NCI-H1092 treated with DMSO at 0.1 percent for 48 hours (cell line): ENCODE results near the gene HSPBP1.

Experiments used
- DNase-seq: peaks from one replicate; lab custom pipeline; 2025; lab: John Stamatoyannopoulos, UW

The HSPBP1 gene

DNA sequence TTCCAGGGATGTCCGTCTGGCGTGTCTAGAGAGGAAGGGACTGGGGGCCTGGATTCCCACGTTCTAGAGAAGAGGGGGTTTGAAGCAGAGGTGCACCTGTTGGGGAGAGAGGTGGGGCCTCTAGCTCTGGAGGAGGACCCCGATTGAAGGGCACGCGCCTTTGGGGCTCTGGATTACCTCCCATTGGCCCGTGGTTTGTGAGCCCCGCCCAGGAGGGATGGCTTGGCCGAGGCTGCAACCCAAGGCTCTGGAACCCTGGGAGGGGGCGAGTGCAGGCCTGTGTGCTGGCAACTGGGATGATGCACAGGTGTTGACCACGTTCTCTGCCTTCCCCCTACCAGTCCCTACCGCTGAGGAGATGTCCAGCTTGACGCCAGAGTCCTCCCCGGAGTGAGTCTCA is 25.1 kb upstream of the HSPBP1 start:
- no peak for DNase-seq

DNA sequence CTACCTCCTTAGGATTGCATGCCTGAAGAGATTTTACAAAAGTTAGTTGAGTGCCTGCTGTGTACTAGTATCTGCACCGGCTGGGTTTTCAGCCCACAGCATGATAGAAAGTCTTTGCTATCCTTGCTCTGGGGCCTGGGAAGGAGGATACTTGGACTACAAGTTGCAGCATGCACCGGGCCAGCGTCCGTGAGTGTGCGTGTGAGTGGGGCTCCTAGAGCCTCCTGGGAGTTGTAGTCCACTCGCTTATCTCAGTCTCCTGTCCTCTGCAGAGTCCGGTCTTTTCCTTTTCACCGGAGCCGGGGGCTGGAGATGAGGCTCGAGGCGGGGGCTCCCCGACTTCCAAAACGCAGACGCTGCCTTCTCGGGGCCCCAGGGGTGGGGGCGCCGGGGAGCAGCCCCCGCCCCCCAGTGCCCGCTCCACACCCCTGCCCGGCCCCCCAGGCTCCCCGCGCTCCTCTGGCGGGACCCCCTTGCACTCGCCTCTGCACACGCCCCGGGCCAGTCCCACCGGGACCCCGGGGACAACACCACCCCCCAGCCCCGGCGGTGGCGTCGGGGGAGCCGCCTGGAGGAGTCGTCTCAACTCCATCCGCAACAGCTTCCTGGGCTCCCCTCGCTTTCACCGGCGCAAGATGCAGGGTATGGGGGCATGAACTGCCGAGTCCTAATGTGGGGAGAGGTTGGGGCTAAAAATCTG is 24.5 kb upstream of the HSPBP1 start:
- DNase-seq = peak; percentile 13

- DNase-seq = no peak
Observed at GRCh38 chr19:55303477-55303876, 23.6 kb upstream of the HSPBP1 start.

- DNase-seq = no peak
Observed at GRCh38 chr19:55302318-55302703, 22.4 kb upstream of the HSPBP1 start.

- peak; percentile 64 for DNase-seq
Observed at GRCh38 chr19:55301459-55302317, 21.8 kb upstream of the HSPBP1 start.

DNA sequence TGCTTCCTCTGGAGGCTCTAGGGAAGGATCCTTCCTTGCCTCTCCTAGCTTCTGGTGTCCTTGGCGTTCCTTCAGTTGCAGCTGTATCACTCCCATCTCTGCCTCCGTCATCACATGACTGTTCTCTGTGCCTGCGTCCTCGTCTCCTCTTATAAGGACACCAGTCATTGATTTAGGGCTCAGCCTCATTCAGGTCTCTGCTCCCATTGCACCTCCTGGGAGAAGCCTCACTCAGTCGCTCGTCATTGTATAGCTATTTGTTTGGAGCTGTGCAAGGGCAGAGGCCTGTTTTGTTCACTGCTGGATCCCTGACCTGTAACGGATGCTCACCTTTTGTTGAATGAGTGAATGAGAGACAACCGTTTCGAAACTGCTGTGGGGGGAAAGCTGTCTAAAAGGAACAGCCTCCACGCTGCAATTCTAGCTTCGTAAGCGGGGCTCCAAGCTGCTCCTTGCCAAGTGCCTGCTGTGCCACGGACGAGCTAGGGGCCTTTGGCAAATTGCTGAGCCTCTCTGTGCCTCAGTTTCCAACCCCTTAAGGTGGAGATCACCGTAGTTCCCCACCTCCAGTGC is 21.1 kb upstream of the HSPBP1 start:
- DNase-seq = no peak

GRCh38 chr19:55299991-55300390 is 20.1 kb upstream of the HSPBP1 start:
- no peak for DNase-seq

- no peak for DNase-seq
Observed at GRCh38 chr19:55297267-55297666, 17.4 kb upstream of the HSPBP1 start.

DNA sequence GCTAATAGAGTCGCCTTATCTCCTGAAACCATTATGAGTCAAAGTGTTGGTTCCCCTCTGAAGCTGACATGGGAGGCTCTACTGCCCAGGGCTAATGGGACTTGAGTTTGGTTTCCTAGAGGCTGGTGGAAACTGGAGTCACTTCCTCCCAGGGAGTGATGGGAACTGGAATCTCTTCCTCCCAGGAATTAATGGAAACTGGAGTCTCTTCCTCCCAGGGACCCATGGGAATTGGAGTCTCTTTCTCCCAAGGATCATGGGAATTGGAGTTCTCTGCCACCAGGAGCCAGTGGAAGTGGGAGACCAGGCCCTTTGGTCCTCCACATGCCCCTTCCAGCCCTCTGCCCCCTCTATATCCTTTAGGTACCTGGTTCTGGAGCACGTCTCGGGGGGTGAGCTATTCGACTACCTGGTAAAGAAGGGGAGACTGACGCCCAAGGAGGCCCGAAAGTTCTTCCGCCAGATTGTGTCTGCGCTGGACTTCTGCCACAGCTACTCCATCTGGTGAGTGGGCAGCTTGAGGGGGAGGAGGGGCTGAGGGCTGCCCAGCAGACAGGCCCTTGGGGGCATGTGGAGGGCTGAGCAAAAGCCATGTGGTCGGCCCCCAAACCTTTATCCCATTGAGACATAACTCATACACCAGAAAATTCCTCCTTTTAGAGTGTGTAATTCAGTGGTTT is 9.3 kb upstream of the HSPBP1 start:
- DNase-seq = no peak

- DNase-seq = no peak
Observed at GRCh38 chr19:55287361-55288079, 7.6 kb upstream of the HSPBP1 start.

DNA sequence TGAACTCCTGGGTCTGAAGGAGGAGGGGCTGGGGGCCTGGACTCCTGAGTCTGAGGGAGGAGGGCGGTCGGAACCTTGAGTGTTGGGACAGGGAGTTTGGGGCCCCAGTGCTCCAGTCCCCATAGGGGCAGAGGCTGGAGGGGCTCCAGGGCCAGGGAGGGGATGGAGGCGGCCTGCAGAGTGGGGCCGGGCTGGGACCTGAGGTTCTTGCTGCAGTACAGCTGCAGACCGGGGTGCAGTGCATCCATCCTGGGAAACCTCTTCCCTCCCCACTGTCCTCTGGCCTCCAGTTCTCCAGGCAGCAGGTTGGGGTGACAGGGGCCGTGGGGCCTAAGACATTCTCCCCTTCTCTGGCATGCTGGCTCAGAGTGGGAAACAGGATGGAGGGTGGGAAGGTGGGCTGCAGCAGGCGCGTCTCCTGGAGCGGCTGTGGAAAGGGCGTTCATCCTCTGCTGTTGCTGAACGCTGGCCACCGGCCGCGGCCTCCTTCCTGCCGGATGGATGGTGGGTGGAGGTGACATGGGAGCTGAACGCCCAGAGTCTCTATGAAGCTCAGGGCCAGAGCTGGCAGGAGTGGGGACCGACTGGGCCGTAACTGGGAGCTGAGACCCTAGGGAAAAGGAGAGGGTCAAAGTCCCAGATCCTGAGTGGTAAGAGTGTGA is 5.5 kb upstream of the HSPBP1 start:
- no peak for DNase-seq

- DNase-seq = no peak
Observed at GRCh38 chr19:55284405-55285058, 4.6 kb upstream of the HSPBP1 start.

DNA sequence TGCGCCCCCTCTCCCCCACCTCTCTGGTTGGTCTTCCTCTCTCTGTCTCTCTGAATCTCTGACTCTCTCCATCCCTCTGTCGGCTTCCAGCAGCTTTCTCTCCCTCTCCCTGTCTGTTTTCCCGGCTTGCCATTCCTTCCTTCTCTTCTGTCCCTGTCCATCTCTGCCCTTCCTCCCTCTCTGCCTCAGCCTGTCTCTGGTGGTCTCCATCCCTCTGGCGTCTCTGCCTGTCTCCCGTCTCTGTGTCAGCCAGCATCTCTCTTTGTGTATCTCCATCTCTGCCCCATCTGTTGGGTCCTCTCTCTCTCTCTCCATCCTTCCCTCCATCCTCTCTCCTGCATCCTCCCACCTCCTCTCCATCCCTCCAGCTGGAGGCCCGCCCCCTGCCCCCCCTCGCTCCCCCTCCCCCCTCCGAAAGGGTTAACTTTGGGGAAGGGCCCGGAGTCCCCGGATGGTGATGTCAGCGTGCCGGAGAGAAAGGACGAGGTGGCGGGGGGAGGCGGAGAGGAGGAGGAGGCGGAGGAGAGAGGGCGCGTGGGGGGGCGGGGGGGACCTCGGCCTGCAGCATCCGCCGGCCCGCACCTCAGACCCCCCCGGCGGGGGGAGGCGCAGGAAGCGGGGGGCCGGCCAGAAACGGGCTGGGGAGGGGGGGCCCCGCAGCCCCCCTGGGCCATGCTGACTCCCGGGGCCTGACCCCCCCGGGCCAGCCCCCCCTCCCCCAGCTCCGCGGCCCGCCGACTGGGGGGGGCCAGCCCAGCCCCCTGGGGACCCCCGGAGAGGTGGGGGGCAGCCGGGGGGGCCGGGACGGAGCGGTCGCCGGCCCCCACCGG is 3.9 kb upstream of the HSPBP1 start, which contains the start of gene BRSK1:
Gene BRSK1 (plus strand): TSS at position 450 of the 830 bp plus-strand sequence. CDS start 446 bp downstream, outside the sequence.
- DNase-seq = peak; percentile 50

GRCh38 chr19:55279340-55279739 is 570 bp downstream of the HSPBP1 start:
- no peak for DNase-seq

DNA sequence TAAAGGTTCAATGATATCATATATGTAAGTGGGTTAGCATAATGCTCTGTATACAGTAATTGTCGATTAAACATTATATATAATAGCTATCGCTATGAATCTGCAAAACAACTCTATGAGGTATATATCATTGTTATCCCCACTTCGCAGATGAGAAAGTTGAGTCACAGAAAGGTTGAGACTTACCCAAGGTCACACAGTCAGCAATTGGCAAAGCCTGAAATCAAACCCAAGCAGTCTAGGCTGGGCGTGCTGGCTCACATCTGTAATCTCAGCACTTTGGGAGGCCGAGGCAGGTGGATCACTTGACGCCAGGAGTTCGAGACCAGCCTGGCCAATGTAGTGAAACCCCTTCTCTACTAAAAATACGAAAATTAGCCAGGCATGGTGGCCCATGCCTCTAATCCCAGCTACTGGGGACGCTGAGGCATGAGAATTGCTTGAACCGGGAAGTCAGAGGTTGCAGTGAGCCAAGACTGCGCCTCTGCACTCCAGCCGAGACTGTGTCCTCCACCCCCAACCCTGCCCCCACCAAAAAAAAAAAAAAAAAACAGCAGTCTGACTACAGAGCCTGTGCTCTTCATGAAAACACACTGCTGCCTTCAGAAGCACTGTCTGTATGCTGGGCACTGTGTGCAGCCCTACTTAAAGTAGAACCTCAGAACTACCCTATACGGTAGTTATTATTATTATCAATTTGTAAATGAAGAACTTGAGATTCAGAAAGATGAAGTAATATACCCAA is 1.3 kb downstream of the HSPBP1 start:
- DNase-seq = no peak

- DNase-seq = no peak
Observed at GRCh38 chr19:55277494-55277893, 2.4 kb downstream of the HSPBP1 start.

DNA sequence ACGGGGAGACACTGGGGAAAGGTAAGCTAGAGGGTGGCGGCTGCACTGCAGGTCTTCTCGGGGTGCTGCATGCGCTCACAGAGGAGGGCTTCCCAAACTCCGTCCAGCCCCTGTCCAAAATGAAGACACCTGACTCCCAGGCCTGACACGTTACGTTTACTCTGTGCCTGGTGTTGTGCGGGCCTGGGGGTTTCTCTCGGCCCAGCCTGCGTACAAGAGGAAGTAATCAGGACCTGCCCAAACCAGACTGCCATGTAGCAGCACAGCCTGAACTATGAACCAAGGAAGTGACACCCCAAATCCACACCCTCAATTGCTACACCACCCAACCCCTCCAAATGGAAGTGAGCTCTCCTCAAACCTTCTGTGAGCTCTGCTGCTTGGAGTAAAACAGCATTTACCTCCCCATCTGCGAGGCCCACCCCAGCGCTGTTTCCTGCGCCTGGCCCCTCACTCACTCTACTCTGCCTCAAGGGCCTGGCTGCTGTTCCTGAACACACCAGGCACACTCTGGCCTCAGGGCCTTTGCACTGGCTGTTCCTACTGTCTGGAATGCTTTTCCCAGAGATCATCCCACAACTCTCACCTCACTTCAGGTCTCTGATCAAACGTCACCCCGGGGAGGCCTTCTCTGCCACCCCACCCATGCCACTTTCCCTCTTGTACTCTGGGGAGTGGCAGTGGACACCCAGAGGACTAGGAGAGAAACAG is 3.0 kb downstream of the HSPBP1 start:
- DNase-seq = no peak
